ENCODE results near the gene GPR180.

Gene GPR180

DNA sequence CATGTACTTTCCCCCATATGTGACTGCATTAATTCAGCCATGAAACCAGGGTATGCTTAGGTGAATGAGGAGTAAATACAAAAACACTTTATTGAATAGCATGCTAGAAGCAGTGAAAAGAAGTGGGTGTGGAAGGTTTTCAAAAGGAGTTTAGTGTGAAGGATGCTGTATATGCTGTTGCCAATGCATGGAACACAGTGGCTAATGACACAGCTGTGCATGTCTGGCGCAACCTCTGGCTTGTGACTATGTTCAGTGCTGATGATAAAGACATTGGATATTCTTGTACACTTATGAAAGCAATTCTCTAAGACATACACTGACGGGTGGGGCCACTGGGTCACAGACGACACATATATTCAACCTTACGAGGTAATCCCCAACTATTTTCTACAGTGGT lies 55.5 kb downstream of the GPR180 start:
- no peak for DNase-seq

DNA sequence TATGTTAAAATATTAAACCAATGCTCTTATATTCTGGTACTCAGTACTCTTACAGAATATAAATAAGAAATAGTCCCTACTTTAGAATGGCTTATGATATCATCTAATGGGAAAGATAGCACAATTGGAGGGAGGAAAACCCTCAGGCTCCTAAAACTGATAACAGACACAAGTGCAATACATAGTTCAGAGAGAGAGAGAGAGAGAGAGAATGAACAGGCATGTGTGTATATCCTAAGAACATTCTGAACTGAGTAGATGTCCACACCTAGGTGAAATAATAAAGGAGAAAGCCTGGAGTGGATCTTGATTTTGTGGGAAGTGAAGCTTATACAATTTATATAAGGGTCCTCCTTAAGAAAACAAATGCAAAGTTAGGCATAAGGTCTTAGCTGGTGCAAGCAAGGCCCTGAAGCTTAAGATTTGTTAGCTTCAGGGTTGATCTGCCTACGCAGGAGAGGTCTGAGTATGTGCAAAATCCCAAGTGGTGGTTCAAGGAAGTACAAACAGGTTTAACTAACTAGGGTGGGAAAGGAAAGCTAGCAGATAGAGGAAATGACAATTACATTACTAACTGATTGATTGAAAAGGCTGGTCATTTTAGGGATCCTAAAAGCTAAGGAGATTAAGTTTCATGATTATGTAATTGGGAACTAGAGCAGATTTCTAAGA lies 57.4 kb downstream of the GPR180 start:
- no peak for DNase-seq

DNA sequence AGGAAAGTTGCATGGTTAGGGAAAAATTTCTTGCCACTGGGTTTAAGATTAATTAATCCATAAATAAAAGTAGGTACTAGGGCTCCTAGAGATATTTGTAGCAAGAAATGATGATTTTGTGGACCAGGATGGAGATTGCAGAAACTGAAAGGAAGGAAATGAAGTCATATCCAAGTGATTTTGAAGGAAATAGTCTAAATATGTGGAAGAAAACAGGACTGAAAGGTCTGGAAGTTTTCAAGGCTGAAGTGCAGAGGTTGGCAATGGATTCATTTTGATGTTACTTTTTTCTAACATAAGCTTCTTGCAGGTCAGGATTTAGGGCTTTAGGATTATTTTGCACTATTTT lies 57.9 kb downstream of the GPR180 start:
- no peak for DNase-seq

DNA sequence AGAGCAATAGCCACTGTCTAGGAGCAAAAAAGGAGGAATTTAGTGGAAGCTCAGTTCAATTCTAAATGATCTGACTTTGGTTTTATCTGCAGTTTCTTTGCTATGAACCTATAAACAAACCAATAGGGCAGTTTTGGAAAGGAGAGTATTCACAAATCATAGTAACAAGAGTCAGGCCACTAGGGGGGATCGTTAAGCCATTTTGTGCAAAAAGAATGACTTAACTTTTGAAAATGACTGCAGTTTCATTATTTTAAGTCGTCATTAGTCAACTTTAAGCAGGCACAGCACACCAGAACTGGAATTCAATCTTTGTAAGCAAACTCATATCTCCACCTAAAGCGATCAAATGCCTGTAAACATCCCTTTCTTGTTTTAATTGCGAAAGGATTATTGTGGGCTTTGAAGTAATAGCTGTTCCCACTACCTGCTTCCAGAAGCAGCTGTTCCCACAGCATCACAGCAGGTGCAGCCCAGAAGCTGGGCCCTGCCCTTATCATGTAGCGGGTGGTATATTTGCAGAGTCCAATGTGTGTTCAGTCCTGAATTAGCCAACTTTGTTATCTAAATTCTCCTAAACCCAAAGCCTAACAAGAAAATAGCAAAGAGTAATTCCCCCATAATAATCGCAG lies 59.2 kb downstream of the GPR180 start:
- no peak for DNase-seq

DNA sequence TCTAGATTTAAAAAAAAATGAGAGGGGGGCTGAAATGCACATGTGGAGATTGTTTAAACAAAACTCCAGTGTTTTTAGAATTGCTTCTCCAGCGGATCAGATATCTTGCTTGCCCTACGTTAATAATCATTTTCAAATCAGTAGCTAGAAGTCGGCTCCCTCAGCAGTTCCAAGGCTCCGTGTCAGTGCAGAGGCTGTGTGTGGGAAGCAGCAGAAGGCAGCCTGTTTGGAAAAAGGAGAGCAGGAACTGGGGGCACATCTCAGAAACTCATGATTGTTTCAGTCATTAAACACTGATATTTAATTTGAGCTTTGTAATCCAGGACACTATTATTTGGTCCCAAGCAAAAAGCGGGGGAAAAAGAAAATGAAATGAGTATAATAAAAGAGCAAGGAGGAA lies 59.7 kb downstream of the GPR180 start:
- DNase-seq, result no peak

DNA sequence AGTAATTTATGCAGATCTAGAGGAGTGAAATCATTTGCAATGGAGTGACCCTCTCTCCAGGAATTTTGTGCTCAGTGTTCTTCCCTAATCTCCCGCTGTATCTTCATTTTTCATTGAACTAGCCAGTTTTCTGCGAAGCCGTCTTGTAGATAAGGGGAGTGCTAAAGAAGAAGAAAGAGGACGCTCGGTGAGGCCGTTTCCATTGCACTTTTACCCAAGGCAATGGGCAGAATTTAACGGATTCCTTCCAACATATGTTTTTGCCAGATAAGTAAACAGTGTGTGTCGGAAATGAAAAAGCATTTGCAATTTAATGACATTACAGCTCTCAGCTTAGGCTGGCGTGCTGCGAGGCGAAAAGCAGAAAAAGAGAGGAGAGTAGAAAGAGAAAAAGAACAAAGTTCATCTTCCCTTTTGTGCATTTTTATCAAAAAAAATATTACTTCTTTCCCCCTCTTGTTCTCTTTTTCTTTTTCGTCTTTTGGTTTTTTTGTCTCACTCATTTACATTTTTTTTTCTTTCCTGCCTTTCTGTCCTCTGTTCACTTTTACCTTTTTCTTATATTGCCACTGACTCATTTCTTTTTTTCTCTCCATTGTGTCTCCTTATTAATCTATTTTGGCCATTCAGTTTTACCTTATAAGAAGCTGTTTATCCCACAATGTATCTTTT lies 60.8 kb downstream of the GPR180 start:
- no peak for DNase-seq

DNA sequence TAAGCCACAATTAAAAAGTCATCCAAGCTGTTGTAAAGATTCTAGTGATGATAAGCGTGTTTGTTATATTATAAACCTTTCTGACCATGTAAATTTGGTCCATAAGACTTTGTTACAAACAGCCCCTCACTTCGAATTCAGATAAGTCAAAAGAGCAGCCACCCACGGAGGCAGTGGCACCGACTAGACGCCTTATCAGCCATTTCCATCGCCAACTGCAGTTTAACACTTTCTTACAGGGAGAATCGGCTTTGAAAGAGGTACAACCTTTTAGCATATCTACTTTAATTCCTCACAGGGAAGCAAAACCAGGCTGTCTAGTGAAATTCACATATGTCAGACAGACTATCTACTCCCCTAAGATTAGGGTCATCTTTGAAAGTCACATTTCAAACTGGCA lies 63.2 kb downstream of the GPR180 start:
- no peak for DNase-seq

DNA sequence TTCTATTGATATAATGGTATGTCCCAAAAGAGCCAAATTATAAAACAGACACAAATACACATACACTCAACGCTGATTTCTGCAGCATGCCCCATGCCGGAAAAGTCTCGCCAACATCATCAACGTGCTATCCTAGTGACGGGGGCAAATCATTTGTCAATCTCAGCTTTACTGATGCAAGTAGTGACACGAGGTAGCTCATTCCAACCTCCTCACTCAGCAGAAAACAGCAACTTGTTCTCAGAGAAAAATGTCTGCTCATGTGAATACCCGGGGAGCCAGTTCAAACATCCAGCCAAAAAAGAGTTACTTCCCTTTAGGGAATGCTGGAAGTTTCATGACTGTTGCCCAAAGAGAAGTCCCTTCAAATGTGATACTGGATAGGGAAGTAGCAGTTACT lies 64.4 kb downstream of the GPR180 start:
- DNase-seq, result no peak

DNA sequence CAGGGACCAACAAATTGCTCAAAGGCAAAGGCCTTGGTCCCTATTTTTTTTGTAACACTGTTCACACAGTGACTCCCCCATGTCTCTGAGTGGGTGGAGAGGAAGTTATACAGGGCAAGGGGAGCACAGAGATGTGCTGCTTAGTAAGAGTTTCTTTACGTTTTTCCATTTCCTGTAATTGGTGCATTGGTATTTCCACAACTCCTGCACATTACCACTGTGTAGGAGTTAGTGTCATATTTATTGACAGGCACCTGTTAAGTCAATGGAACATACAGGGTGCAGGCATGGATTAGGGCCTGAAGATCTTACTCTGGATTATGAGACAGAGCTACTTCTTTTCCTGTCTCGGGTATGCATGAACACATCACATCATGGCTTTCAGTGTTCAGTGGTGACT lies 65.5 kb downstream of the GPR180 start:
- no peak for DNase-seq

DNA sequence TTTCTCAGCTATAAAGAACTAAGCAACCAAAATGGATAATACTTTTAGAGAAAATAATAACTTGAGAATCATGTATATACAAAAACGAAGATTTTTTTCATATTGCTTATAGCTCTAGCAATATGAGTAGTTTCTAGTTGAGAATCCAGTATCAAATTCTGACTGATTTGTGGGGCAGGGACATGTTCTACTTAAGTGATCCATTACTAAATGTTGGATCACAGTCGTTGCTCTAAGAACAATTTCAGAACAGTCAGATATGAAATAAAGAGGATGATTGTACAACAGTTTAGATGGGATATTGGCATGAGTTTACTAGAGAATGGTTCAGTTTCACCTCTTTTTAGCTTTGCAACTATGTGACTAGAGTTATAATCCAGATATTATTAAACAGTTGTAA lies 70.7 kb downstream of the GPR180 start:
- no peak for DNase-seq

DNA sequence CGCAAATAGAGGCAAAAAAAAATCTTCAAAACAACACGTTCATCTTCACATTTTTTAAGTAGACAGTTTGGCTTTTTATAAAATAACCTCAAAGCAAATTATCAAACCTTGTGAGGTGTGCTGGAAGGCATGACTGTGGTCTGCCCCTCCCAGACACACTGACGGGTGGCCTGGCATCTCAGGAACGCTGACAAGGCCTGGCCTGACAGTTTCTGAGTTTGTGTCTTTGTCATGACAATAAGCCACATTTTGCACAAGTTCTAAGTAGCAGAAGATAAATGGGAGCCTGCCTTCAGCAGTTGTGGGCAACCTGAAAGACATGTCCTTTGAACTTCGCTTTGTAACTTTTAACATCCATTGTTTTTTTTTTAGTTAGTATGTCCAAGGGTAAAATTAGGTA lies 72.2 kb downstream of the GPR180 start:
- no peak for DNase-seq

DNA sequence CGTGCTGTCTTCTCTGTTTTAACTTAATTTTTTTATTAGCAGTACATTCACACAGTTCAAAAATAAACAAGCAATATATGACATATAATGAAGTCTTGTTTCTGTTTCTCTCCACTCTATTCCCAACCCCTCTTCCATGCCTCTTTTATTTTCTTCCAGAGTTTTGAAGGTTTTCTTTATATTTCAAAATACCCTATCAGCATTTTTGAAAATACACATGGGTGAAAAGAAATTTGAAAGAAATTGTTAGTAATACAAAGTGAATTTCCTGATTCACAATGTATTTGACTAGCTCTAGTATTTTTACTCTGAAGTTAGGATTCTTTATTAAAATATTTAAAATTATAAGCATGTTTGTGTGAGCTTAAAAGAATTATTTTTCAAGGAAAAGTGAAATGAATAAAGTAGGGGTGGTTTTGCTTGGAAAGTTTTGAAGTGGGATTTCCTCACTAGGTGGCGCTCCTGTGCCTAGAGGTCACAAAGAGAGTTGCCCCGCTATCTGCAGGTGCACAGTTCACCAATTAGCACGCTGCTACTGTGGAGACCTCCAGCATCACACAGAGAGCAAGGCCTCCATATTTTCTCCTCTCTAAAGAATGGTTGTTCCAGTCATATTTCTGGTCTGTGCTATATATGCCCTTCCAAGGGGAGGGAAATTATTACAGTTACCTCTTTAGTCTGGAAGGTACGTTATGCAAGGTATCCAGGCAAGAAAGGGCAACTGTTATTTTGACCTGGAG lies 73.1 kb downstream of the GPR180 start:
- DNase-seq, result peak; percentile 73

DNA sequence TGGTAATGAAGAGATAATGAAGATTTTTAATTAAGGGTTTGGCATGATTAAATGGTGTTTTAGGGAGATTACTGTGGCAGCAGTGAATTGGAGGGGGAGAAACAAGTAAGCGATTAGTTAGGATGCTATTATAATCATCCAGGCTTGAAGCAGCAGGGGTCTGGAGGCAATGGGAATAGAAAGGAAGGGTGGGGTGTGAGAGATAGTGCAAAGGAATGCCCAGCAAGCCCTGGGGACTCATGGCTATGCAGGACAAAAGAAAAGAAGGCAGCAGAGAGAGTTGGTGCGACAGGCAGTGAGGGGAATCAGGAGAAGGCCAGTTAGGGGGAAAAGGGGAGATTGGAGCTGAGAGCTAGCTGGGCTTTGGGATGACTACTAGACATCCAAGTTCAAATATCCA lies 76.1 kb downstream of the GPR180 start:
- no peak for DNase-seq

DNA sequence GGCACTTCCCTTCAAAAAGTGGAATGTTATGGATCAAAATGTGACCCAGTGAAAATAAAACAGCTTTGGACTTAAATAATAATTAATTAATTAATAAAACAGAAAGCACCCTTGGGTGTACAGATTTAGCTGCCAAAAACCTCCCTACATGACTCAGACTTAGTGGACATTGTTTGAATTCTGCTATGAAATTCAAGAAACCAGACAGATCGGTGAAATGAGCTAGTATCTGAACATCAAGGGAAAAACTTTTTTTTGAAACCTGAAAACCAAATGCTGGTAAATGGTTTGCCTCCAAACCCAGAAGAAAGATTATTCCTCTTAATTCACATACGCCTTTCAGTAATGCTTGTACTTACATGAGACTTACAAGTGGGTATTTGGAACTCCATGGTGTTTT lies 77.2 kb downstream of the GPR180 start:
- no peak for DNase-seq

DNA sequence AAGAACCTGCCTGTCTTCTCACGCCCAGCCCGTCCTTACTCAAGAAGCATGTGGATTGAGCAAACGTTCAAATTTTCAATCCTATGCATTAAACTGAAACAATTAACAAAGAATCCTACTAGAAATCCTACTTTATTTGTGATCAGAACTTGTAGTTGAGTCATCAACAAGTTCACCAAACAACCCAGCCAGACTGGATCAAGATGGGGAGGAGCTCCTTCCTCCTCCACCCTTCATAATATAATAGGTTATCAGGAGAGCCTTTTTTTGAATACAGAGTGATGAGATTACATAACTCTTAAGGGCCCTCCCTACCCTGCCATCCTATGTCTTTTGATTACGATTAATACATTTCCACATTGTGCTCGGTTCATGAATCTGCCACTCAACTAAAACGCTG lies 78.0 kb downstream of the GPR180 start:
- no peak for DNase-seq

DNA sequence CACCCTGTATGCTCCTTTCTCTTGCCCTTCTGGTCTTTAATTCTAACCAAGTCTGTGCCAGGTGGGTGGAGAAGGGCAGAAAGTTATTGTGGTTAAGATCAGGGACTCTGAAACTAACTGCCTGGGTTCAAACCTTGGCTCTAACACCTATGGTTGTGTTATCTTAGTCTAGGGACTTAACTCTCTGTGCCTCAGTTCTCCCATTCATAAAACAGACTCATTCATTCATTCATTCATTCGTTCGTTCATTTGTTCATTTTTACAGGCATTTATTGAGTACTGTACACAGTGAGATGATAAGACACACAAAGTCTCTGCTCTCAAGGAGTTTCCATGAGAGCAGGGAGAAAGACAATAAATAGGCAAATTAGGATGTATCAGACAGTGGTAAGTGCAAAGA lies 80.6 kb downstream of the GPR180 start:
- DNase-seq, result no peak

DNA sequence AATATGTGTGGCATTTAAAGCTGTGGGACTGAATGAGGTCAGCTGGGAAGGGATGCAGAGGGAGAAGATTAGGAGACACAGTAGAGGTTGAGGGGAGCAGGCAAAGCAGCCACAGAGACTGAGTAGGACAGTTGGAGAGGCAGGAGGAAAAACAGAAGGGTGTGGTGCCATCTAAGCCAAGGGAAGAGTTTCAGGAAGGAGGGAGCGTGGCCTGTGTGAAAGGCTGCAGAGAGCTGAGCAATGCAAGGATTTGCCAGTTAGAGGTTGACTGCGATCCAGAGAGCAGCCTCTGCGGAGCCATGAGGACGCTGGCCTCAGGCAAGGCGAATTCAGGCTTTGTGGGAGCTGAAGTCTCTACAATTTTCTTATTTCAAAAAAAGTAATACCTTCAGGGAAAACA lies 81.8 kb downstream of the GPR180 start:
- no peak for DNase-seq

Measured in NCI-H1436 (cell line).